G401 (cell line): ENCODE measurements around the gene MPPE1. TPM values are rescaled to one million over a fixed set of nuclear protein-coding genes. Genes with fewer than 3 reads are reported as not detected.

Source experiments
- DNase-seq: peaks from one replicate; pipeline ENCODE4 v3.0.0-alpha.2; 2015; ENCODE audit warnings: low spot score
- in situ Hi-C: cut with HindIII; loops from 2 replicates; pipeline ENCODE4 v1.10.0; 2016; ENCODE audit warnings: low sequenced_read_pairs, mixed read lengths
- total RNA-seq: library from RNA; depleted of rRNA; stranded (reverse); fragments of >200 nt; shearing (Covaris generic); gene quantifications from 2 replicates; pipeline ENCODE4 v1.2.3, GENCODE V29; 2014; rRNA removed

The MPPE1 gene
- total RNA-seq, 1 experiment from 2014 or later, result 21.3 TPM

GRCh38 chr18:11839556-11839955 is 68.6 kb downstream of the MPPE1 start:
- in situ Hi-C loops, result no loop called here
- DNase-seq, result no peak

GRCh38 chr18:11834772-11835171 is 73.3 kb downstream of the MPPE1 start:
- in situ Hi-C loops, result no loop called here
- no peak for DNase-seq

Other genes with a start within 250 kb of the MPPE1 start
- 0.12 and 2.1 TPM in 2 replicates for gene GNAL, start 219.1 kb downstream of the MPPE1 start, total RNA-seq
- gene CHMP1B, start 56.9 kb downstream of the MPPE1 start, total RNA-seq, result 37.8 and 38.0 TPM in 2 replicates
- gene IMPA2, start 73.2 kb upstream of the MPPE1 start, total RNA-seq, result 51.4 and 55.8 TPM in 2 replicates
- not detected in 2 replicates for gene ANKRD62, start 185.5 kb upstream of the MPPE1 start, total RNA-seq